Immature natural killer cell (primary cell): ENCODE results near the gene PNKD. TPM values are rescaled to one million over a fixed set of nuclear protein-coding genes. Genes with fewer than 3 reads are reported as not detected.
A peak's percentile ranks its signal among the peaks of the same experiment; 100 is the strongest.
"Not testable (repeated sequence)": the region's sequence is repeated elsewhere in the genome, so short reads cannot be mapped to it uniquely, and the experiment has no call there.

Source experiments
- DNase-seq, 3 donors: peaks; one replicate each; pipeline ENCODE4 v3.0.0; 2022; ENCODE audit warnings: mixed read lengths in 1 of 3
- H3K27ac Mint-ChIP-seq, 6 donors: one replicate each; pipeline ENCODE4 v1.8.0; 2020; ENCODE audit warnings: mixed read lengths in 6 of 6, mild to moderate bottlenecking in 5 of 6, inconsistent platforms in 4 of 6, moderate library complexity in 3 of 6
- H3K27me3 Mint-ChIP-seq, 3 donors: one replicate each; pipeline ENCODE4 v1.8.0; 2020 to 2021; ENCODE audit warnings: low read depth in 3 of 3, mild to moderate bottlenecking in 3 of 3, mixed read lengths in 3 of 3, moderate library complexity in 3 of 3, inconsistent platforms in 1 of 3
- H3K36me3 Mint-ChIP-seq, 3 donors: one replicate each; pipeline ENCODE4 v1.8.0; 2020; ENCODE audit warnings: mixed read lengths in 3 of 3, inconsistent platforms in 2 of 3, mild to moderate bottlenecking in 2 of 3
- H3K4me1 Mint-ChIP-seq, 2 donors: one replicate each; pipeline ENCODE4 v1.8.0; 2020; ENCODE audit warnings: inconsistent platforms in 2 of 2, mild to moderate bottlenecking in 2 of 2, mixed read lengths in 2 of 2, moderate library complexity in 1 of 2
- H3K4me3 Mint-ChIP-seq, 5 donors: one replicate each; pipeline ENCODE4 v1.8.0; 2020; ENCODE audit warnings: mild to moderate bottlenecking in 5 of 5, mixed read lengths in 5 of 5, inconsistent platforms in 3 of 5, moderate library complexity in 3 of 5
- H3K9me3 Mint-ChIP-seq, 6 donors: one replicate each; pipeline ENCODE4 v1.8.0; 2020; ENCODE audit warnings: mild to moderate bottlenecking in 6 of 6, mixed read lengths in 6 of 6, inconsistent platforms in 4 of 6, moderate library complexity in 3 of 6
- polyA plus RNA-seq, 3 donors: library from polyadenylated mRNA; unstranded; fragments of 300-500 nt; fragmentation: Illumina TruSeq; gene quantifications; one replicate each; pipeline ENCODE4 v1.2.3, GENCODE V29; 2021

Gene PNKD
- polyA plus RNA-seq, 3 donors from 2014 or later, result 96.3 to 145 (median 98.9) TPM

DNA sequence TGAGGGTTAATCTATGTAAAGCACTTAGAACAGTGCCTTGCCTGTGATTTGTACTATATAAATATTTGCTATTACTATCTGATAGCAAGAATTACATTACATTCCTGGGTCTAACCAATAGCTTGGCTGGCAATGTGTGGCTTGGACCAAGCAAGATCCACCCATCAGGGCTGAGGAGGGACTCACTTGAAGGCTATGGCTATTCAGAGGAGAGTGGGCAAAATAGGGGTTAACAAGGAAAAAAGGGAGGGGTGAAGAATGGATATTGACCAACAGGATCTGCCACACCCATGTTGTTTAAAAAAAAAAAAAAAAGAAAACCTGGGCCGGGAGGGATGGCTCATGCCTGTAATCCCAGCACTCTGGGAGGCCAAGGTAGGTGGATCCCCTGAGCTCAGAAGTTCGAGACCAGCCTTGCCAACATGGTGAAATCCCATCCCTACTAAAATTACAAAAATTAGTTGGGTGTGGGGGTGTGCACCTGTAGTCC, 42.0 kb downstream of the PNKD start:
- Mint-ChIP-seq H3K36me3 (peaks cover 0 to 5% (median 0%) of the 10 kb centered on the region in 3 donors), H3K4me1 (peaks cover 12 to 16% of the 10 kb centered on the region in 2 donors), H3K9me3 (no peaks in the 10 kb centered on the region), H3K4me3 (no peak overlapping the region), H3K27ac (no peak overlapping the region), H3K27me3 (peaks cover 2 to 4% (median 2%) of the 10 kb centered on the region in 3 donors)
- no peak for DNase-seq

DNA sequence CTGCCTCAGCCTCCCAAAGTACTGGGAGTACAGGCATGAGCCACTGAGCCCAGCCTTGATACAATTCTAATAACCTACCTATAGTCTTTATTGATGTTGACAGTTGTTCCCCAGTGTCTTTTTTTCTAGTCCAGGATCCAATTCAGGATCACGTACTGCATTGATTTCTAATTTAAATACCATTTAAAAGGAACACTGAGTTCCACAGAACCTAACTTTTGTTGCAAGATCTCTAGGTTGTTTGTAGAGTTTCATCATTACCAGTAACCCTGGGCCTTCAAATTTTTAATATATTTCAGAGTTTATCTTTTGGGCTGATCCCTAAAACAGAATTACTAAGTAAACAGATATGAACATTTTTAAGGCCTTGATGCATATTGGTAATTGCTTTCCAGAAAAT, 43.0 kb downstream of the PNKD start:
- Mint-ChIP-seq H3K4me3 (no peak overlapping the region), H3K36me3 (peaks cover 0 to 5% (median 0%) of the 10 kb centered on the region in 3 donors), H3K27ac (no peak overlapping the region), H3K9me3 (no peaks in the 10 kb centered on the region), H3K4me1 (peaks cover 12 to 16% of the 10 kb centered on the region in 2 donors), H3K27me3 (peaks cover 1 to 4% (median 2%) of the 10 kb centered on the region in 3 donors)
- DNase-seq, result no peak

- H3K36me3 Mint-ChIP-seq, DNase-seq, H3K27me3 Mint-ChIP-seq, H3K4me3 Mint-ChIP-seq, H3K9me3 Mint-ChIP-seq, H3K27ac Mint-ChIP-seq: not testable (repeated sequence)
- peaks cover 12 to 16% of the 10 kb centered on the region in 2 donors for H3K4me1 Mint-ChIP-seq
Measured at GRCh38 chr2:218314764-218315163, 44.4 kb downstream of the PNKD start.

DNA sequence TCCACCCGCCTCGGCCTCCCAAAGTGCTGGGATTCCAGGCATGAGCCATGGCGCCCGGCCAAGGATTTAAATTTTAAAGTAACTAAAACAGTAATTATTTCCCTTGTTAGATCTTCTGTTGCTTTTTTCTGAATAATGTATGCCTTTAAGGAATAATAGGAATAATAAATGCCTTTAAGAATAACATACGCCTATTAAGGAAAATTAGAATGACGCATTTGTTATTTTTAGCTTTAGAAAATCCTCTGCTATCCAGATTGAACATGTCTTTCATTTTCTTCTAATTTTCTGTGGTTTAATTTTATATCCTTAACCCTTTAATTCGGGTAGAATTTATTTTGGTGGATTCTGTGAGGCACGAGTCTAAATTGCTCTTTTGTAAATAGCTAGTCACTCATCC, 45.1 kb downstream of the PNKD start:
- no peak for DNase-seq
- Mint-ChIP-seq H3K27me3 (peaks cover 1 to 4% (median 2%) of the 10 kb centered on the region in 3 donors), H3K4me3 (no peak overlapping the region), H3K27ac (no peak overlapping the region), H3K36me3 (peaks cover 0 to 5% (median 0%) of the 10 kb centered on the region in 3 donors), H3K4me1 (peaks cover 12 to 16% of the 10 kb centered on the region in 2 donors), H3K9me3 (no peaks in the 10 kb centered on the region)

- Mint-ChIP-seq H3K4me3 (no peak overlapping the region), H3K27me3 (peaks cover 1 to 7% (median 2%) of the 10 kb centered on the region in 3 donors), H3K4me1 (peaks cover 12 to 17% of the 10 kb centered on the region in 2 donors)
Measured at GRCh38 chr2:218317303-218317630, 46.9 kb downstream of the PNKD start.

GRCh38 chr2:218317835-218318234, 47.5 kb downstream of the PNKD start:
- no peak overlapping the region for H3K27ac Mint-ChIP-seq
- peaks cover 16 to 22% of the 10 kb centered on the region in 2 donors for H3K4me1 Mint-ChIP-seq
- H3K27me3 Mint-ChIP-seq, result peaks cover 4 to 10% (median 5%) of the 10 kb centered on the region in 3 donors
- H3K4me3 Mint-ChIP-seq, result no peak overlapping the region
- no peak for DNase-seq
- no peaks in the 10 kb centered on the region for H3K9me3 Mint-ChIP-seq
- peaks cover 0 to 5% (median 0%) of the 10 kb centered on the region in 3 donors for H3K36me3 Mint-ChIP-seq

More at GRCh38 chr2:218317303-218317630, 46.9 kb downstream of the PNKD start:
- no peaks in the 10 kb centered on the region for H3K9me3 Mint-ChIP-seq
- no peak for DNase-seq
- peak overlapping the region in 1 of 6 donors; percentile 1 for H3K27ac Mint-ChIP-seq
- peaks cover 0 to 5% (median 0%) of the 10 kb centered on the region in 3 donors for H3K36me3 Mint-ChIP-seq

DNA sequence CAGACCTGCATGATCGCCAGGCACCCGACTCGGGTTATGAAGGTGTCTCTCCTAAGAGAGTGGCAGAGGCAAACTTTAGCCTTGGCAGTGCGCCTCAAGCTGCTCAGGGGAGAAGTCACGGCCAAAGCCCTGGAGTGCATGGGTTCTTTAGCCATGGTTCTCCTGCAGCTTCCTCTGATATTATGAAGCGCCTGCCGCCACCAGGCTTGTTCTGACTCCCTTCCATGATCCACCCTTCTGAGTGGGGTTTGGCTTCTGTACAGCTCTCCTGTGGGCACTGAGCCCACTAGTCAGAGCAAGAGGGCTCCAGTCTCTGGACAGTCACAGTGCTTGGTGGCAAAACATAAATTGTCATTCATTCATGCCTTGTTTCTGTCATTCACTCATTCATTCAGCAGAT, 47.9 kb downstream of the PNKD start:
- no peak overlapping the region for H3K4me3 Mint-ChIP-seq
- H3K9me3 Mint-ChIP-seq, result no peaks in the 10 kb centered on the region
- H3K27me3 Mint-ChIP-seq, result peaks cover 4 to 10% (median 6%) of the 10 kb centered on the region in 3 donors
- H3K4me1 Mint-ChIP-seq, result peaks cover 16 to 22% of the 10 kb centered on the region in 2 donors
- H3K36me3 Mint-ChIP-seq, result peaks cover 0 to 5% (median 0%) of the 10 kb centered on the region in 3 donors
- DNase-seq, result no peak
- peak overlapping the region in 1 of 6 donors; percentile 46 for H3K27ac Mint-ChIP-seq

DNA sequence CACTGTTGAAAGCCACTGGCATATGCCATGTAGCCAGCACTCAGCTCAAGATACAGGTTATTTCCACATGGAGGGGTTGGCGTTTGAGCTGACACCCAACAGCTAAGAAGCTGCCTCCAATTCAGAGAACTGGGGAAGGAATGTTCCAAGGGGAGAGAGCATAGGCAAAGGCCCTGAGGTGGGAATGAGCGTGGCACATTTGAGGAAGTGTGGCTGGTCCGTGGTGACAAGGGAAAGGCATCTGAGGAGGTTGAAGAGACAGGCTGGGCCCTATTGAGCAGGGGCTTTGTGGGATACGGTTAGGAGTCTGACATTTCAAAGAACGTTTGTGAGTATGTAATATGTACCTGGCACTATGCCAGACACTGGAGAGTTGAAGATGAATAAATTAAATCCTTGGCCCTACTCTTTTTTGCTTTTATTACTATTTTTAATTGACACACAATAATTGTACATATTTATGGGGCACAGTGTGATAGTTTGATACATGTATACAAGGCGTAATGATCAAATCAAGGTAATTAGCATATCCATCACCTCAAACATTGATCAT, 49.6 kb downstream of the PNKD start:
- Mint-ChIP-seq H3K36me3 (peaks cover 0 to 5% (median 0%) of the 10 kb centered on the region in 3 donors), H3K27me3 (peaks cover 6 to 22% (median 13%) of the 10 kb centered on the region in 3 donors), H3K27ac (peak overlapping the region in 1 of 6 donors; percentile 18), H3K4me3 (no peak overlapping the region), H3K4me1 (peaks cover 22 to 32% of the 10 kb centered on the region in 2 donors), H3K9me3 (no peaks in the 10 kb centered on the region)
- DNase-seq, result no peak

GRCh38 chr2:218320704-218321336, 50.5 kb downstream of the PNKD start:
- H3K9me3 Mint-ChIP-seq, result no peaks in the 10 kb centered on the region
- H3K36me3 Mint-ChIP-seq, result peaks cover 0 to under 1% (median 0%) of the 10 kb centered on the region in 3 donors
- H3K27me3 Mint-ChIP-seq, result peaks cover 6 to 22% (median 13%) of the 10 kb centered on the region in 3 donors
- no peak overlapping the region for H3K27ac Mint-ChIP-seq
- DNase-seq, result no peak
- H3K4me1 Mint-ChIP-seq, result peaks cover 20 to 28% of the 10 kb centered on the region in 2 donors
- H3K4me3 Mint-ChIP-seq, result peak overlapping the region in 3 of 5 donors; percentile 4 to 44 (median 7)

DNA sequence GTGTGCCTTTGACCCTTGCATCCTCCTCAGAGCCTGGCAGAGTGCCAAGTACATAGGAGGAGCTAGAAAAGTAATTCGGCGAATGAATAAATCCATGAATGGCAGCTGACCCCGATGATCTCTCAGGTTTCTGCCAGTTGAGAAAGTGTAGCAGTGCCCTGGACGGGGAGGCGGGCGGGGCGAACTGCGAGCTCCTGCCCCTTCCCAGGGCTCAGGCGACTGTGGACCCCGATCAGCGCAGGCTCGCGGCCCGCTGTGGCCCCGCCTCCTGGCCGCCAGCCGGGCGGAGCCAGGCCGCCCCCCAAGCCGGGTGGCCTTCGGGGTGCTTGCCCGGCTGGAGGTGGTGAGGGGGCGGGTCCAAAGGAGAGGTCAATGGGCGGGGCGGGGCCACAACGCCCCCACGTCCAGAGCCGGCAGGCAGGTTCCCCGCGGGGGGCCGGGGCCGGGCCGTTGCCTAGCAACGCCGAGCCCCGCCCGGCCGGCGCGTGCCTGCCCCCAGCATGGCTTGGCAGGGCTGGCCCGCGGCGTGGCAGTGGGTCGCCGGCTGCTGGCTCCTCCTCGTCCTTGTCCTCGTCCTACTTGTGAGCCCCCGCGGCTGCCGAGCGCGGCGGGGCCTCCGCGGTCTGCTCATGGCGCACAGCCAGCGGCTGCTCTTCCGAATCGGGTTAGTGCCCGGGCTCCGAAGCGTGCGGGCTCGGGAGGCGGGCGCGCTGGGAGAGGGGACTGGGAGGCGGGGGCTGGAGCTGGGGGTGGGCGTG, 52.6 kb downstream of the PNKD start:
- Mint-ChIP-seq H3K36me3 (no peaks in the 10 kb centered on the region), H3K9me3 (no peaks in the 10 kb centered on the region), H3K27me3 (peaks cover 5 to 20% (median 13%) of the 10 kb centered on the region in 3 donors), H3K27ac (peak overlapping the region in 4 of 6 donors; percentile 58 to 71 (median 66)), H3K4me1 (peaks cover 10 to 16% of the 10 kb centered on the region in 2 donors), H3K4me3 (peak overlapping the region; percentile 82 to 90 (median 86))
- peak; percentile 56 to 62 (median 62) for DNase-seq

DNA sequence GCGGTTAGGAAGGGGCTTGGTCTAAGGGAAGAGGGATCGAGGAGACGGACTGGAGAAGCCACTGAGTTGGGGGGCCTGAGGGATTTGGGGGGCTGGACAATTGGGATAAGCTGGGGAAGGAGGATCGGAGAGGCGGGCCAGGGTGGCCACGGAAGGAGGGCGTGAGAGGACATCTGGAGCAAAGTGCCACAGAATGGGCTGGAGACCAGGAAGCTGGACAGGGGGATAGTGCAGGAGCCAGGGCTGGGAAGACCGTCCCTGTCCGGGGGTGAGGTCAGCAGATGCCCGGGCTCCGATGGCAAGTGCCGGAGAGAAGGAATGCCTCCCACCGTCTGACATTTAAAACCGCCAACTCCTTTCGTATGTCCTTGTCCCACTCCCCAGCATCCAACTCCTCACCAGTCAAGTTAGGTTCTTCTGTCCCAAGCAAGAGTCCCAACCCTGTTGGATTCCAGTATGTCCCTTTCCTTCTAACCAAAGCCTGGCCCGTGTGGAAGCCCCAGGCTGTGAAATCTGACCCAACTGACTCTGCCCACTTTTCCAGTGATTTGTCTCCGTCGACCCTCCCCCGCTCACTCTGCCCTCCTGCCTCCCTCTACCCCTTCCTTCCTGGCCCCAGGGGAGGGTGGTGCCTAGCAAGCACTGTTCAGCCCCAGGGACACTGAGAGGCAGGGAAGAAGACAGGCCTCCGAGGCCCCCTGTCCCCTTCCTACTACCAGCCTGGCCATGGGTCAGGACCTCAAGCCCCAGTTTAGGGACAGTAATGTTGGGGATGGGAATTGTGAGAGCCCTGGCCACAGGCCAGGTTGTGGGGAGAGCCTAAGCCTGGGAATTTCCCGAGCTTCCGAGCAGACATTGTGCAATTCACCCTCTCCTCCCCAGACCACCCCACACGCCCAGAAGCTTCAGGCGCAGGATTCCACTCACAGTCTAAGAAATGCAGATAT, 53.5 kb downstream of the PNKD start:
- no peaks in the 10 kb centered on the region for H3K36me3 Mint-ChIP-seq
- no peaks in the 10 kb centered on the region for H3K9me3 Mint-ChIP-seq
- H3K4me3 Mint-ChIP-seq, result peak overlapping the region; percentile 82 to 90 (median 84)
- DNase-seq, result no peak
- peaks cover 10 to 16% of the 10 kb centered on the region in 2 donors for H3K4me1 Mint-ChIP-seq
- peak overlapping the region in 3 of 6 donors; percentile 37 to 80 (median 68) for H3K27ac Mint-ChIP-seq
- peaks cover 5 to 20% (median 13%) of the 10 kb centered on the region in 3 donors for H3K27me3 Mint-ChIP-seq

DNA sequence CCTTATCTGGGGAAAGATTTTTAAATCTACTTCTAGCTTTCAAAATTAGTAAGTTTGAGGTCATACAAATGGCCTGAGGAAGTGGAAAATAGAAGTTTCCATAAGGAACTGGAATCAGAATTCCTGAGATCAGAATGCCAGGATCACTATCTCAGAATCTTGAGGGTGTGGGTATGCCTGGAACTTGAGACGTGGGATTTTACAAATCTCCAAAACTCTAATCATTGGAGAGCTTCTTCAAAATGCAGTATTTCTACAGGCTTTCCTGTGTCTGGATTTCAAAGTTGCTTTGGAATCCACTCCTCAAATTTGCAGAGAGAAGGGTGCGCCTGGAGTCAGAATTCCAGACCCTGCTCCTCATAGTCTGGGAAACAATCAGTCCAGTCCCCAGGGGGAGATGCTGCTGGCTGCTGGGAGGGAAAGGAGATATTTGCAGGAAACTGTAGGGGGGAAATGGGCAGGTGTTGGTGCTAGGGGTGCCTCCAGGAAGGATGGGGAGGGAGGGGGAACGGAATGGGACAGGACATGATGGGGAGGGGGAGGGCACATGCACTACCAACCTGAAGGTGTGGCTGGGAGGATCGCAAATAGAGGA, 55.3 kb downstream of the PNKD start:
- Mint-ChIP-seq H3K36me3 (no peaks in the 10 kb centered on the region), H3K4me3 (peak overlapping the region in 1 of 5 donors; percentile 10), H3K27me3 (peaks cover 5 to 18% (median 13%) of the 10 kb centered on the region in 3 donors), H3K27ac (peak overlapping the region in 1 of 6 donors; percentile 40), H3K9me3 (no peaks in the 10 kb centered on the region), H3K4me1 (peaks cover 10 to 16% of the 10 kb centered on the region in 2 donors)
- no peak for DNase-seq
